ENCODE results near the gene SPOCK1.

The SPOCK1 gene

GRCh38 chr5:137491121-137491520, 8.0 kb downstream of the SPOCK1 start:
- DNase-seq = no peak

- no peak for DNase-seq
Measured at GRCh38 chr5:137490591-137490990, 8.5 kb downstream of the SPOCK1 start.

- no peak for DNase-seq
Measured at GRCh38 chr5:137488974-137489373, 10.2 kb downstream of the SPOCK1 start.

- no peak for DNase-seq
Measured at GRCh38 chr5:137488516-137488915, 10.6 kb downstream of the SPOCK1 start.

- DNase-seq = no peak
Measured at GRCh38 chr5:137487600-137487999, 11.5 kb downstream of the SPOCK1 start.

- DNase-seq = no peak
Measured at GRCh38 chr5:137486707-137487106, 12.4 kb downstream of the SPOCK1 start.

GRCh38 chr5:137481596-137481995, 17.5 kb downstream of the SPOCK1 start:
- no peak for DNase-seq

GRCh38 chr5:137478043-137478442, 21.1 kb downstream of the SPOCK1 start:
- DNase-seq = no peak

- DNase-seq = no peak
Measured at GRCh38 chr5:137470921-137471220, 28.3 kb downstream of the SPOCK1 start.

GRCh38 chr5:137470111-137470920, 28.8 kb downstream of the SPOCK1 start:
- DNase-seq = no peak

- DNase-seq = no peak
Measured at GRCh38 chr5:137466889-137467288, 32.2 kb downstream of the SPOCK1 start.

- no peak for DNase-seq
Measured at GRCh38 chr5:137465930-137466329, 33.2 kb downstream of the SPOCK1 start.

- DNase-seq = no peak
Measured at GRCh38 chr5:137462816-137463520, 36.2 kb downstream of the SPOCK1 start.

GRCh38 chr5:137462265-137462590, 36.9 kb downstream of the SPOCK1 start:
- no peak for DNase-seq

GRCh38 chr5:137461391-137462264, 37.5 kb downstream of the SPOCK1 start:
- DNase-seq = no peak

- DNase-seq = no peak
Measured at GRCh38 chr5:137454671-137455070, 44.5 kb downstream of the SPOCK1 start.

- DNase-seq = no peak
Measured at GRCh38 chr5:137453483-137454080, 45.5 kb downstream of the SPOCK1 start.

- DNase-seq = no peak
Measured at GRCh38 chr5:137450759-137451158, 48.4 kb downstream of the SPOCK1 start.

GRCh38 chr5:137448868-137449267, 50.3 kb downstream of the SPOCK1 start:
- DNase-seq = no peak

- DNase-seq = no peak
Measured at GRCh38 chr5:137446615-137447014, 52.5 kb downstream of the SPOCK1 start.

GRCh38 chr5:137446151-137446550, 53.0 kb downstream of the SPOCK1 start:
- DNase-seq = no peak

GRCh38 chr5:137442660-137443059, 56.5 kb downstream of the SPOCK1 start:
- peak; percentile 77 for DNase-seq

- DNase-seq = no peak
Measured at GRCh38 chr5:137441476-137441875, 57.6 kb downstream of the SPOCK1 start.
